Activated naive CD8-positive, alpha-beta T cell treated with anti-CD3 and anti-CD28 coated beads, Interleukin-2, amount 10 ng/mL, durations not matched to agents 7 days and 5 days (primary cell): ENCODE results near the gene TXNRD2. TPM values are rescaled to one million over a fixed set of nuclear protein-coding genes. Genes with fewer than 3 reads are reported as not detected.

Experiments
- ATAC-seq: fragments of 150-1000 bp; cut with Tn5 transposase; one replicate; pipeline ENCODE4 v1.10.0; 2021; ENCODE audit warnings: low read depth, moderate library complexity
- POLR2A ChIA-PET: fragments of 350-600 bp; sonication (Branson Sonifier 250); formaldehyde crosslinking; loops from one replicate; lab custom pipeline; 2021; ENCODE audit warnings: antibody characterized with exemption; lab: Charles Lee
- DNase-seq: peaks from one replicate; pipeline ENCODE4 v3.0.0; 2021
- H3K27ac Mint-ChIP-seq: one replicate; pipeline ENCODE4 v1.8.0; 2022; ENCODE audit warnings: mild to moderate bottlenecking, mixed read lengths
- H3K27me3 Mint-ChIP-seq: one replicate; pipeline ENCODE4 v1.8.0; 2022; ENCODE audit warnings: mild to moderate bottlenecking, moderate library complexity, mixed read lengths
- H3K36me3 Mint-ChIP-seq: one replicate; pipeline ENCODE4 v1.8.0; 2021; ENCODE audit warnings: mild to moderate bottlenecking, mixed read lengths
- H3K4me1 Mint-ChIP-seq: one replicate; pipeline ENCODE4 v1.8.0; 2021; ENCODE audit warnings: mixed read lengths
- H3K4me3 Mint-ChIP-seq: one replicate; pipeline ENCODE4 v1.8.0; 2022; ENCODE audit warnings: mild to moderate bottlenecking, moderate library complexity, mixed read lengths
- H3K9me3 Mint-ChIP-seq: one replicate; pipeline ENCODE4 v1.8.0; 2021; ENCODE audit warnings: mixed read lengths
- total RNA-seq, 2 experiments: library from RNA; stranded (reverse); gene quantifications; one replicate each; pipeline ENCODE4 v1.2.3, GENCODE V29; 2021

Gene TXNRD2
- total RNA-seq, 2 experiments from 2014 or later: 20.7 to 20.8 TPM

DNA sequence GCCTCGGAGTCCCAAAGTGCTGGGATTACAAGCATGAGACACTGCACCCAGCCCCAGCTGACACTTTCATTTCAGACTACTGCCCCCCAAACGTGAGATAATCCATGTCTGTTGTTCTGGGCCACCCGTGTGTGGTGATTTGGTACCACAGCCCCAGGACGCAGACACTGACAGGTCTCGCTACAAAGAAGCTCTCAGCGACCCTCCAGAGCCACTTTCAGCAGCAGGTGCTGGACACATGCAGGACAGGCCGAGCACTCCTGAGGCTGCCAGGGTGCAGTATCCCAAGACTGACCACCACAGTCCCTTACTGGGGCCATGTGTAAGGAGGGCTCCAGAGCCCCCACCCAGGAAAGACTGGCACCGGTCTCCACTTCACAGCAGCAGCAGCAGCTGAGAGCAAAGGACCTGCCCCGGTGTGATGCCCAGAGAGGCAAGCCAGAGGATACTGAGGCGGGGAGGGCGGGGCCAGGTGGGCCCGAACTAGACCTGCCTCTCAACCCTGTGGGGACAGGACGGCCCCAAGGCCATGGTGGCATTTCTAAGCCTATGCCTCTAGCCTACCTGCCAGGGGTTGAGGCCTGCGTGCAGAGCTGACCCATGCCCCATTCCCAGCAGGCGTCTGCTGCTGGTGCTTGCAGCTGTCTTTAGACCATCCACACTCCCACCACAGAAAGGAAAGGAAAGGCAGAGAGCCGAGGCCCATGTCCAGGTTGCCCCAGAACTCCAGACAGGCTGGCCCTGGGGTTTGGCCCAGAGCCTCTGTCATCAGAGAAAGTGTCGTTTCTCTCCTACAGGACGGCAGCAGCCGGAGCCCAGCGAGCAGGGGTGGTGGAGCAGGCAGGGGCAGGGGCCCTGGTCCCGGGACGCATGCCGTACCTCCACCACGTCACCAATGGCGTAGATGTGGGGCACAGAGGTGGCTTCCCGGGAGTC lies 58.9 kb downstream of the TXNRD2 start:
- H3K27ac Mint-ChIP-seq: no peak overlapping the region

DNA sequence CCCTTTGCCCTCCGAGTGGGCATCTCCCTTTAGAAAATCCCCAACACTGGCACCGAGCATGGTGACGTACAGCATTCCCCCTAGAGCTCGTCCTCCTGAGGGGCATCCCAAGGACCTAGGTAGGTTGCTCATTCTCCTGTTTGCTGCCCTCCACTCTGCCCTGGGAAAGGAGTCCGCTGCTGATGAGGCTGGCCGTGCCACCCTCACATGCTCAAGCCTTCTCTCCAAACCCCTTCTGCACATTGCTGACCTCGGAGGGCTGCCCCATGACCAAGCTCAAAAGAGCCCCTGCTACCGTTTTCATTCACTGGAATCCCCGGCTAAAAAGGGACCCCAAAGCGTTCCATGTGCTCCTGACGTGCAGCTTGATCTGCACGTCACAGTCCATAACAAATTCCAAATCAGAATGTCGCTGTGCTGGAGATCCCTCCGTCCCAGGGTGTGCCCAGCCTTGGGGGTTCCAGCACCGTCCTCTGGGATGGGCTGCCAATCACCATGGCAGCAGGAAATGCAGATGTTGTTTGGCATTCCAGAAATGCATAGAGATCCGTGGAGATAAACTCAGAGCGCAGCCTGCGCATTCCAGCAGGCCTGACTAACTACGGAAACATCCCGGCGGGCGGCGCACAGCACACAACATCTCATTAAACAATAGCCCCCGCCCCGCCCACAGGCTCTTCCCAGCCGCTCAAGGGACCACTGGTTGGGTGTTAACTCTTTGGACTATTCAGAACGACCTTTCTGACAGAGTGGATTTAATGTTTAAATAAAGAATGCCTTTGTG lies 60.6 kb downstream of the TXNRD2 start:
- peak; percentile 10 for DNase-seq
- Mint-ChIP-seq H3K36me3 (peaks cover 2% of the 10 kb centered on the region), H3K27me3 (no peaks in the 10 kb centered on the region), H3K4me1 (peaks cover 7% of the 10 kb centered on the region), H3K27ac (no peak overlapping the region), H3K4me3 (no peak overlapping the region), H3K9me3 (no peaks in the 10 kb centered on the region)
- no peak for ATAC-seq
- POLR2A ChIA-PET: interaction anchor here (0.5 kb wide), 1 partner anchor 1913 kb away, joined by 3 read pairs; no protein-coding TSS in a partner anchor

More for the DNA sequence above, 58.9 kb downstream of the TXNRD2 start:
- DNase-seq (peak; percentile 24), ATAC-seq (no peak)
- peaks cover 13% of the 10 kb centered on the region for H3K4me1 Mint-ChIP-seq
- H3K4me3 Mint-ChIP-seq: no peak overlapping the region
- POLR2A ChIA-PET: interaction anchor here (0.6 to 0.8 kb wide), 2 partner anchors 20 to 31 kb away, joined by 3 read pairs; no protein-coding TSS in a partner anchor
- no peaks in the 10 kb centered on the region for H3K9me3 Mint-ChIP-seq
- H3K27me3 Mint-ChIP-seq: no peaks in the 10 kb centered on the region
- H3K36me3 Mint-ChIP-seq: peaks cover 2% of the 10 kb centered on the region

DNA sequence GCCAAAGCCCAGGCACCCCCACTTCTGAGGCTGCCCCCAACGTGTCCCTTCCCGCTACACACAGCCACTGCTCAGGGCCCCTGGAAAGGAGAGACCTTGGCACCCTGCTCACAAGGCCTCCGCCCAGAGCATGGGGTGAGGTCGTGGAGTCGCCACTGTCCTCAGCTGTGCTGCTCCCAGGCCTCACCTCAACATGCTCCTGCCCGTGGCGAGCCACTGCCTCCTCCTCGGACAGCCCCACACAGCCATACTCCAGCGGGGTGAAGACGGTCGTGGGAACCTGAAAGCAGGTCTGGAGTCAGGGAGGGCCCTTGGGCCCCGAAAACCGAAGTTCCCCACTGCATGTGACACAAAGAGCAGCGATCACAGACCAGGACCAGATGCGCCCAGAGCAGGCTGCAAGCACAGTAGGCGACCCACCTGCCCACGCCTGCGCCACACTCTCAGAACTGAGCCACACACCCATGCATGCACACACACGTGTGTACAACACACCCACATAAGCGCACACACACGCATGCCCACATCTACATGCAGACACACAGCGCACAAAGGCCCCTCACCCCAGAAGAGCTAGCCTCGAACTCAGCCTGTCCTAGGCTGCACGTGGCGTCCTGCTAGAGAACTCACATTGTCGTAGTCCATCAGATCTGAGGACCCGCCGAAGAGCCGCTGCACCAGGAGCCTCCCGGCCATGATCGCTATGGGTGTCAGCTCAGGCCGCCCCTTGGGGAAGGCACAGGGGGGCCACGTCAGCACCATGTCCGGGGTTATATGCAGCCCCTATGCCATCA lies 61.4 kb downstream of the TXNRD2 start:
- Mint-ChIP-seq H3K27ac (no peak overlapping the region), H3K4me3 (no peak overlapping the region), H3K36me3 (no peaks in the 10 kb centered on the region), H3K9me3 (no peaks in the 10 kb centered on the region), H3K4me1 (peaks cover 2% of the 10 kb centered on the region), H3K27me3 (no peaks in the 10 kb centered on the region)
- POLR2A ChIA-PET: no interaction called here
- DNase-seq: peak; percentile 29
- no peak for ATAC-seq

GRCh38 chr22:19879643-19879991 lies 62.0 kb downstream of the TXNRD2 start:
- H3K4me3 Mint-ChIP-seq: no peak overlapping the region
- no peak overlapping the region for H3K27ac Mint-ChIP-seq
- no peaks in the 10 kb centered on the region for H3K27me3 Mint-ChIP-seq
- DNase-seq (no peak), ATAC-seq (no peak)
- peaks cover 2% of the 10 kb centered on the region for H3K4me1 Mint-ChIP-seq
- POLR2A ChIA-PET: no interaction called here
- no peaks in the 10 kb centered on the region for H3K36me3 Mint-ChIP-seq
- no peaks in the 10 kb centered on the region for H3K9me3 Mint-ChIP-seq

DNA sequence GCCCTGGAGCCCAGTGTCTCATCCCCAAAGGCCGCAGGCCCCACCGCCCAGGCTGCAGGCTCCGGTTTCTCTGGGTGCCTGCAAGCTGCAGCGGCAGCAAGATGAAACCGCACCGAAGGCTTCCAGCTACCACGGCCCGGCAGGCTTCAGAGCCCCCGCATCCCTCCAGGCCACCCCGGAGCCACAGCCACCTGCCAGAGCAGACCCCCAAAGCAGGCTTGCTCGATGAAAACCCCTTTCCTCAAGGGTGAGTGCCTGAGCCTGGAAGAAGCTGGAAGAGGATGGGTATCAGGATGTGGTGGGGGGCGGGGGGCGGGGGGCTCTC lies 62.4 kb downstream of the TXNRD2 start:
- Mint-ChIP-seq H3K27ac (no peak overlapping the region), H3K36me3 (no peaks in the 10 kb centered on the region), H3K4me1 (peaks cover 2% of the 10 kb centered on the region), H3K4me3 (no peak overlapping the region), H3K27me3 (no peaks in the 10 kb centered on the region), H3K9me3 (no peaks in the 10 kb centered on the region)
- DNase-seq (peak; percentile 8), ATAC-seq (no peak)
- POLR2A ChIA-PET: no interaction called here

- POLR2A ChIA-PET: interaction anchor here (1.3 kb wide), 1 partner anchor 8 kb away, joined by 3 read pairs; no protein-coding TSS in a partner anchor
- ATAC-seq: no peak
- Mint-ChIP-seq H3K9me3 (no peaks in the 10 kb centered on the region), H3K27ac (no peak overlapping the region), H3K4me1 (peaks cover 2% of the 10 kb centered on the region), H3K27me3 (no peaks in the 10 kb centered on the region), H3K4me3 (no peak overlapping the region), H3K36me3 (no peaks in the 10 kb centered on the region)
- peak; percentile 12 for DNase-seq
These were observed 63.0 kb downstream of the TXNRD2 start for GRCh38 chr22:19878461-19879245.

DNA sequence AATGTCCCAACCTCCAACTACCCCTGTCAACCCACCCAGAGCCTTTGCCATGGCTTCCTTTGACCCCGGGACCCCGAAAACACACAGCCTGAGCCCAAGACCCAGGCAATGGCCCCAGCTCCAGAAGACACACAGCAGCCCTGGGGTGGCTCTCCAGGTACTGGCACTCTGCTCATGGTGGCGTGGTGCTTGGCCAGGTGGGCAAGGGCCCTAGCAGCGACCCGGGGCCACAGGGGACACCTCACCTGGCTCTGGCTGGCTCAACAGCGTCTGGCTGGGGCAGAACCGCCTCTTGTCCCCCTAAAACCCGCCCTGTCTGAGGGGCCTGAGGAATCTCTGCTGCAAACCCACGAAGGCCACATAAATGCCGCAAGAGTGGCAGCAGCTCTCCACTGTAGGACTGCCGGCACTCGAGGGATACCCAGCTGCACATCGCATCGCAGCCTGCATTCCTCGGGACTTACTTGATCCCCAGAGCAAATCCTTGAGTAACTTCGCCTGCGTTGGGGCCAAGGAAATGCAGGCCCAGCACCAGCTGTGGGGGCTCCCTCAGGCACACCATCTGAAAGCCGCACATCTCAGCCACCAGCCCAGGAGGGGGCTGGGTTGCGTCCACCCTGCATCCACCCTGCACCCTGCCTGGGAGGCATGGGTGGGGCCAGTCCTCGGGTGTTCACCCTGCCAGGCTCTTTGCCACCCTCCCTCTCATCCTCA lies 63.8 kb downstream of the TXNRD2 start:
- no peaks in the 10 kb centered on the region for H3K27me3 Mint-ChIP-seq
- POLR2A ChIA-PET: interaction anchor here (1.3 to 1.4 kb wide), 2 partner anchors 9 to 22 kb away, joined by 3 read pairs; no protein-coding TSS in a partner anchor
- peak; percentile 20 for DNase-seq
- H3K9me3 Mint-ChIP-seq: no peaks in the 10 kb centered on the region
- no peak overlapping the region for H3K27ac Mint-ChIP-seq
- no peak overlapping the region for H3K4me3 Mint-ChIP-seq
- peaks cover 2% of the 10 kb centered on the region for H3K4me1 Mint-ChIP-seq
- ATAC-seq: no peak
- no peaks in the 10 kb centered on the region for H3K36me3 Mint-ChIP-seq

DNA sequence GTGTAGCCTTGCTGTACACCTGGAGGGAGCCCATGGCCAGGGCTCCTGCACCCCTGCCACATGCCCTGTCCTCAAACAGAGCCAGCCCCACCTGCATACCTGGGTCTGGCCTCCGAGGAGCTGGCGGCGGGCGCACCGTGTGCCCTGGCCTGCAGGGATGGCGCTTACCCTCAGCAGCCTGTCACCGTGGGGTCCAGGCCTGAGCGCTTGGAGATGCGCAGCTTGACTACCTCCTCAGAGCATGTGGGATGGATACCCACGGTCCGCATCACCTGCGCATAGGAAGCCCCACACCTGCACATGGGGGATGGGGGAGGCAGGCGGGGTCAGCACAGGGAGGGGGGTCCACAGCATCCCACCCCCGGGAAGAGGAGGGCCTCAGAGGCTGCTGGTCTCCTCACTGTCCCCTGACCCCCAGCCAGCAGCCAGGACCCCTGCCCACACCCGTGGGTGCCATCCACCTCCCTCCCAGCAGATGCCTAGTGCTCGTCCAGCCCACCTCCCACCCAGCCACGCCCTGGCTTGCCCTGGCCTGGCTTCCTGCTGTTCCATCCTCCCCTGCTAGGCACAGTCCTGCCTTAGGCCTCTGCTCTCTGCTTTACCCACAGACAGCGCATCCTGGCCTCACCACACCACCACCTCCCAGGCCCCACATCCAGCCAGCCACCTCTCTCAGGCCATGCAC lies 64.5 kb downstream of the TXNRD2 start:
- POLR2A ChIA-PET: interaction anchor here (0.6 to 1.4 kb wide), 2 partner anchors 21 to 22 kb away, joined by 3 to 4 read pairs; no protein-coding TSS in a partner anchor
- H3K4me3 Mint-ChIP-seq: no peak overlapping the region
- no peaks in the 10 kb centered on the region for H3K27me3 Mint-ChIP-seq
- H3K36me3 Mint-ChIP-seq: no peaks in the 10 kb centered on the region
- H3K9me3 Mint-ChIP-seq: no peaks in the 10 kb centered on the region
- peaks cover 2% of the 10 kb centered on the region for H3K4me1 Mint-ChIP-seq
- no peak for ATAC-seq
- H3K27ac Mint-ChIP-seq: no peak overlapping the region
- peak; percentile 19 for DNase-seq

DNA sequence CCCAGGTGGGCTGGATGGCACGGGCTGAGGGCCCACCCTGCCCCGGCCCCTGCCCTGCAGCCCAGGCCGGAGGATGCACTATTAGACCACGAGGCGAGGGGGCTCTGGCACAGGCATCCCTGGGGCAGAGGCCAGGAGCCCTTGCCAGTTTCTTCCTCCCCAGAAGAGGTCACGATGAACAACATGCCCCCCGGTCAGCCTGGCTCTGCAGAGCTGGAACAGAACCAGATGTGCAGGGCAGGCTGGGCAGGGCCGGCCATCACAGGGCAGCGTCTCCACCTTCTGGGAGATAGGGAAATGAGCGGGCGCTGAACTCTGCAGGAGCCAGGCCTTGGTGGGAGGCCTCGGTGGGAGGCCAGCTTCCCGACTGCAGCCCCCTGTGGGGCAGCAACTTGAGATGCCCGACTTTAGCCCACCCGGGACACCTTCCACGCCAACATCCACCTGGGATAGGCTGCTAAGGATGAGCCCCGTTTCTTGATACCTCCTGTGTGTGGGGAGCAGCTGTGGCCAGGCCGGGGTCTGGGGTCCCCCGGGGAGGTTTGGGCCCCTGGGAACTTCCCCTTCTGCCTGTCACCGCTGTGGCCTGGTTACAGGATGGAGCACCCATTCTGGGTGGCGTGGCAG lies 65.2 kb downstream of the TXNRD2 start:
- ATAC-seq: no peak
- H3K9me3 Mint-ChIP-seq: no peaks in the 10 kb centered on the region
- H3K27me3 Mint-ChIP-seq: no peaks in the 10 kb centered on the region
- peaks cover 2% of the 10 kb centered on the region for H3K4me1 Mint-ChIP-seq
- no peak overlapping the region for H3K27ac Mint-ChIP-seq
- POLR2A ChIA-PET: interaction anchor here (0.6 to 1.4 kb wide), 2 partner anchors 21 to 22 kb away, joined by 3 to 4 read pairs; no protein-coding TSS in a partner anchor
- DNase-seq: peak; percentile 22
- H3K36me3 Mint-ChIP-seq: no peaks in the 10 kb centered on the region
- no peak overlapping the region for H3K4me3 Mint-ChIP-seq

- Mint-ChIP-seq H3K36me3 (no peaks in the 10 kb centered on the region), H3K9me3 (no peaks in the 10 kb centered on the region), H3K27ac (no peak overlapping the region), H3K4me3 (no peak overlapping the region), H3K27me3 (no peaks in the 10 kb centered on the region), H3K4me1 (peaks cover 2% of the 10 kb centered on the region)
- peak; percentile 23 for DNase-seq
- no peak for ATAC-seq
- POLR2A ChIA-PET: no interaction called here
These were observed 65.9 kb downstream of the TXNRD2 start for GRCh38 chr22:19875531-19876313.
